Natural killer cell (primary cell): Measurements from ENCODE around the gene PDE4D. TPM values are rescaled to one million over a fixed set of nuclear protein-coding genes. Genes with fewer than 3 reads are reported as not detected.

Source experiments
- ATAC-seq, 3 donors: fragments of 150-1000 bp in 2 of 3; fragments of 200-7000 bp in 1 of 3; cut with Tn5 transposase; 1 replicate in 1 of 3; 2 replicates in 2 of 3; pipeline ENCODE4 v1.10.0; 2021; ENCODE audit warnings: mild to moderate bottlenecking in 2 of 3, moderate library complexity in 2 of 3
- DNase-seq, 2 donors: peaks; one replicate each; pipeline versions ENCODE4 v3.0.0 to v3.0.0-alpha.2; 2013 to 2021; ENCODE audit warnings: mixed read lengths in 1 of 2
- H3K27ac ChIP-seq: one replicate; pipeline ENCODE4 v1.5.1; 2013; ENCODE audit warnings: mild to moderate bottlenecking, low read length
- H3K27me3 ChIP-seq: one replicate; pipeline ENCODE4 v1.6.1; 2013; ENCODE audit warnings: low read length; ENCODE audit not compliant: control insufficient read depth, insufficient read depth
- H3K36me3 ChIP-seq: one replicate; pipeline ENCODE4 v1.6.1; 2013; ENCODE audit warnings: low read length; ENCODE audit not compliant: control insufficient read depth, insufficient read depth
- H3K4me1 ChIP-seq: one replicate; pipeline ENCODE4 v1.6.1; 2013; ENCODE audit warnings: low read length; ENCODE audit not compliant: control insufficient read depth, insufficient read depth
- H3K4me3 ChIP-seq: one replicate; pipeline ENCODE4 v1.5.1; 2013; ENCODE audit warnings: low read length
- H3K9me3 ChIP-seq: one replicate; pipeline ENCODE4 v1.6.1; 2013; ENCODE audit warnings: low read length; ENCODE audit not compliant: control insufficient read depth, insufficient read depth
- H3K27ac Mint-ChIP-seq, 2 donors: one replicate each; pipeline ENCODE4 v1.8.0; 2022; ENCODE audit warnings: mild to moderate bottlenecking in 2 of 2, mixed read lengths in 2 of 2, moderate library complexity in 1 of 2
- H3K27me3 Mint-ChIP-seq, 2 donors: one replicate each; pipeline ENCODE4 v1.8.0; 2022; ENCODE audit warnings: low read depth in 2 of 2, mixed read lengths in 2 of 2
- H3K36me3 Mint-ChIP-seq: one replicate; pipeline ENCODE4 v1.8.0; 2022; ENCODE audit warnings: mixed read lengths
- H3K4me1 Mint-ChIP-seq, 2 donors: one replicate each; pipeline ENCODE4 v1.8.0; 2022; ENCODE audit warnings: mixed read lengths in 2 of 2
- H3K4me3 Mint-ChIP-seq: one replicate; pipeline ENCODE4 v1.8.0; 2022; ENCODE audit warnings: mild to moderate bottlenecking, moderate library complexity, mixed read lengths
- H3K9me3 Mint-ChIP-seq, 2 donors: one replicate each; pipeline ENCODE4 v1.8.0; 2022; ENCODE audit warnings: mixed read lengths in 2 of 2
- CTCF ChIP-seq: fragments of 200-600 bp; IDR thresholded peaks from one replicate; pipeline ENCODE4 v1.8.0; 2022; ENCODE audit warnings: antibody characterized with exemption
- WGBS: methylation state at CpG from one replicate; pipeline ENCODE4 v1.1.7; 2013; ENCODE audit warnings: missing lambda C conversion rate; ENCODE audit not compliant: insufficient coverage; 5-methylcytosine and 5-hydroxymethylcytosine counted together
- intact Hi-C: fragments of 100-400 bp; cut with micrococcal nuclease; formaldehyde crosslinking; loops from one replicate; pipeline ENCODE4 v1.14.2; 2022
- total RNA-seq, 4 donors: library from RNA; stranded (reverse); fragments of 120-200 nt in 1 of 4; gene quantifications; one replicate each; pipeline versions ENCODE4 v1.2.3 to v1.2.4, GENCODE V29; 2013 to 2022

The PDE4D gene
- 100 to 1,000 TPM; 109 to 170 (median 116) TPM for total RNA-seq
- total RNA-seq (2013) = 57.6 TPM

- peaks cover 34 to 53% of the 10 kb centered on the region in 2 donors for H3K27me3 Mint-ChIP-seq
- H3K36me3 Mint-ChIP-seq = peaks cover 6% of the 10 kb centered on the region
- H3K4me3 Mint-ChIP-seq = no peak within 1 kb of the TSS
- peaks cover 34% of the 10 kb centered on the region for H3K27me3 ChIP-seq
- no peak for TF ChIP-seq CTCF
- no peak for DNase-seq
- peaks cover under 1 to 3% of the 10 kb centered on the region in 2 donors for H3K9me3 Mint-ChIP-seq
- 5% methylated on average over 63 of the region's 63 CpGs for WGBS
- H3K27ac Mint-ChIP-seq = no peak within 1 kb of the TSS
- peaks cover 0 to 5% of the 10 kb centered on the region in 2 donors for H3K4me1 Mint-ChIP-seq
- no peaks in the 10 kb centered on the region for H3K4me1 ChIP-seq
- no peak within 1 kb of the TSS for H3K27ac ChIP-seq
- intact Hi-C loops = no loop called here
- no peaks in the 10 kb centered on the region for H3K36me3 ChIP-seq
- no peak for ATAC-seq
- no peak within 1 kb of the TSS for H3K4me3 ChIP-seq
- peaks cover 2% of the 10 kb centered on the region for H3K9me3 ChIP-seq
Measured at GRCh38 chr5:59893429-59894227, at the start of gene PDE4D. PDE4D (minus strand) TSS chr5:59893726.

GRCh38 chr5:59937633-59938032, 44.1 kb upstream of the PDE4D start:
- ATAC-seq (no peak), DNase-seq (no peak)
- H3K4me3 ChIP-seq = no peak overlapping the region
- H3K36me3 ChIP-seq = no peaks in the 10 kb centered on the region
- TF ChIP-seq CTCF = no peak
- H3K9me3 Mint-ChIP-seq = peaks cover 5 to 7% of the 10 kb centered on the region in 2 donors
- no peak overlapping the region for H3K4me3 Mint-ChIP-seq
- WGBS = 74% methylated on average over 3 of the region's 3 CpGs
- no peaks in the 10 kb centered on the region for H3K36me3 Mint-ChIP-seq
- H3K27ac ChIP-seq = no peak overlapping the region
- no peaks in the 10 kb centered on the region for H3K9me3 ChIP-seq
- no peak overlapping the region for H3K27ac Mint-ChIP-seq
- H3K4me1 ChIP-seq = no peaks in the 10 kb centered on the region
- H3K27me3 Mint-ChIP-seq = no peaks in the 10 kb centered on the region
- no peaks in the 10 kb centered on the region for H3K4me1 Mint-ChIP-seq
- H3K27me3 ChIP-seq = no peaks in the 10 kb centered on the region
- intact Hi-C loops = no loop called here

GRCh38 chr5:59923465-59923864, 29.9 kb upstream of the PDE4D start:
- Histone ChIP-seq H3K9me3 (no peaks in the 10 kb centered on the region), H3K4me3 (no peak overlapping the region), H3K36me3 (no peaks in the 10 kb centered on the region), H3K27me3 (no peaks in the 10 kb centered on the region), H3K4me1 (no peaks in the 10 kb centered on the region), H3K27ac (no peak overlapping the region)
- no peaks in the 10 kb centered on the region for H3K27me3 Mint-ChIP-seq
- intact Hi-C loops = no loop called here
- H3K27ac Mint-ChIP-seq = no peak overlapping the region
- H3K4me1 Mint-ChIP-seq = no peaks in the 10 kb centered on the region
- TF ChIP-seq CTCF = no peak
- H3K9me3 Mint-ChIP-seq = peaks cover 0 to 2% of the 10 kb centered on the region in 2 donors
- ATAC-seq = no peak
- 99% methylated on average over 3 of the region's 3 CpGs for WGBS
- no peak overlapping the region for H3K4me3 Mint-ChIP-seq
- peaks cover 6% of the 10 kb centered on the region for H3K36me3 Mint-ChIP-seq
- no peak for DNase-seq

- Histone ChIP-seq H3K9me3 (no peaks in the 10 kb centered on the region), H3K4me1 (no peaks in the 10 kb centered on the region), H3K27me3 (no peaks in the 10 kb centered on the region), H3K27ac (no peak overlapping the region), H3K4me3 (no peak overlapping the region), H3K36me3 (no peaks in the 10 kb centered on the region)
- H3K4me3 Mint-ChIP-seq = no peak overlapping the region
- no peak for ATAC-seq
- 90% methylated on average over 1 of the region's 1 CpG for WGBS
- no peak for TF ChIP-seq CTCF
- H3K27me3 Mint-ChIP-seq = no peaks in the 10 kb centered on the region
- intact Hi-C loops = no loop called here
- H3K9me3 Mint-ChIP-seq = peaks cover 0 to 2% of the 10 kb centered on the region in 2 donors
- no peak overlapping the region for H3K27ac Mint-ChIP-seq
- H3K4me1 Mint-ChIP-seq = no peaks in the 10 kb centered on the region
- DNase-seq = no peak
- peaks cover 6% of the 10 kb centered on the region for H3K36me3 Mint-ChIP-seq
Measured at GRCh38 chr5:59922220-59922619, 28.7 kb upstream of the PDE4D start.
